ENCODE measurements around the gene BMP6.

The BMP6 gene

DNA sequence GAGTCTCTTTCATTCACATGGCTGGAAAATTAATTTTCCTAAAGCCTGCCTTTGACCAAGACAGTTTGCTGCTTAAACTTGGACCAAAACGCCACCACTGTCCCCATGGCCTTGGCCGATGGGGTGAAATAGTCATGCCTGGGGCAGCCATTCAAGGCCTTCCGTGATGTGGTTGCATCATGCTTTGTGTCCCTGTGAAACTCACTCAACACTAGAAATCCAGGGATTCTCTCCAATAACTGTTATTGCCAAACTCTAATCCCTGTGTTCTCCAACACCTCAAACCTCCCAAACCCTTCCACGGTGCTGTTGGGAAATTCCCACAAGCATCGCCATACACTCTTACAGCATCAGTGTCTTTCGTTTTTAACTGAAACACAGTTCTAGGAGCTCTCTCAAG is 186.1 kb downstream of the BMP6 start:
- TF ChIP-seq CTCF (IDR thresholded peaks at IDR 0.05) = no peak
- TF ChIP-seq ZFX (IDR thresholded peaks at IDR 0.05; ENCODE audit: borderline replicate concordance) = no peak
- no peak overlapping the region for H3K27ac ChIP-seq

DNA sequence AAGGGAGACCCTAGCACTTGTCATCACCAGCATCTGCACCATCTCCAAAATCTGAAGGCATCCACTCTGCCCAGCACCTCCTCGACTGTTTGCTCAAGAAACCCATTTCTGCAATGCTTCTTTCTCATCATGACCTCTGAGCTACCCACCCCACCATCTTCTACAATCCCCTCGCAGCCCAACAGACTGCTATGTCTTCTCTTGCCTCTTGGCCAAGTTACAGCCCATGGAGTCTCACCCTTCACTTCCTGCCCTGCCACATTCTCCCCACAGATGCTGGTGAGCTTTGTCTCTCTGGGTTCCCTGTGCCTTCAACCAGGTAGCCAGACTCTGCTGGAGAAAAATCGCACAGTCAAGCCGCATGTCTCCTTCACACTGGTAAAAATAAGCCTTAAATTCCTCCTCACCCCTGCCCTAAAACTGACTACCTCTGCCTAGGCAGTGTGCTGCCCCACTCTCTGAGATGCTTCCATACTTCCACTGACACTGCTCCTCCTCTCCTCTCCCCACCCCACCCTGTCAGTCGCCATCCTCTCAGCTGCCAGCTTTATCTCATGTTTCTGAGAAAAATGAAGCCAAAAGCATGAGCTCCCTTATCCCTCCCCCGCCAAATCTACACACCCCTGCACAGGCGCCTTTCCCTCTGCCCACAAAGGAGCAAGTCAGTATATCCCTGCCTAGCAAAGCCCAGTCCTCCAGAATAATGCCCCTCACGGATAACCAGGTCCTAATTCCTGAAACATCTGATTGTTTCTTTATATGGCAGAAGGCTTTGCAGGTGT is 187.0 kb downstream of the BMP6 start:
- H3K27ac ChIP-seq = no peak overlapping the region
- TF ChIP-seq CTCF (IDR thresholded peaks at IDR 0.05) (no peak), ZFX (IDR thresholded peaks at IDR 0.05; ENCODE audit: borderline replicate concordance) (no peak)

DNA sequence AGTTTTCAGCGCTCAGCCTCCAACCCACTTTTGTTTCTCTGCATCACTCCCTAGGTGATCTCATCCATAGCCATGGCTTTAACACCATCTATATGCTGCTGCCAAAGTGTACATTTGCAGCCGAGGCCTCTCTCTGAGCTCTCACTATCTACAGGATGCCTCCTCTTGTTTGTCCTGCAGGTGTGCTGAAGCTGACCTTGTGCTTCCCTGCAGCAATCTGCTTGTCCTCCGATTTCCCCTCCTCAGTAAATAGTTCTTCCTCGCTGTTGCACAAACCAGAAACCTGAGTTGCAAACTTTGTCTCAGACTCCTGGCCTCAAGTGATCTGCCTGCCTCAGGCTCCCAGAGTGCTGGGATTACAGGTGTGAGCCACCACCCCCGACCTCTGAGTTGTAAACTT is 188.4 kb downstream of the BMP6 start:
- no peak overlapping the region for H3K27ac ChIP-seq

DNA sequence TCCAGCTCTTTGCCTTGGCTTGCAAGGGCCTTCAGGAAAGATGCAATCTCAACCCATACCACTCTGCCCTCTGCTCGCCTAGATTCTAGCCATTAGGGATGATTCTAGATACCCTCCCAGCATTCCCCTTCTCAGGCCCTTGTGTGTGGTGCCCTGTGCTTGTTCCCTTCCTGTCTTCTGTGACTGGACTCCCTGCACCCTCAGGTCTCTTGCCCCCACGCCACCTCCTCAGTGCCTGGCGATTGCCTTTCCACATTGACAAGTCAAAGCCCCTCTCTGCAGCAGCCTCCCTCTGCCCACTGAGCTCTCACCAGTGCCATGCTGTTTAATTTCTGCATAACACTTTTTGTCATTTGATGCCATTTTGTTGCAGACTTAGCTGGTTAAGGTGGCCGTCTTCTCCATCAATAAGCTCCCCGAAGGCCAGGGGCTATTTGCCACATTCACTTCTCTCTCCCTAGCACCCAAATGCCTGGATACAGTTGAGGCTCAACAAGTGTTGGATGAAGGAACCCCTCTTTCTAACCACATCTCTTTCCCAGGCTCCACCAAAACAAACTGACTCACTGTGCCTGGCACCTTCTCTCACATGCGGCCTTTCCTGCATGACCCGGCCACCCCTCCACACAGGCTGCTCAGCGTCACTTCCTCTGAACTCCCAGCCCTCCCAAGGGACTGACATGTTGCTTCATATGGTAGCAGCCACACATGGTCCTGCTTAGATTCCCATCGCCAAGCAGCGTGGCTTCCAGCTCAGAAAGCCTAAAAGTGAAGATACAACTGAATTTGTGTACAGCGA is 189.3 kb downstream of the BMP6 start:
- TF ChIP-seq CTCF (IDR thresholded peaks at IDR 0.05) (no peak), ZFX (IDR thresholded peaks at IDR 0.05; ENCODE audit: borderline replicate concordance) (no peak)
- no peak overlapping the region for H3K27ac ChIP-seq

More for the DNA sequence above, 188.4 kb downstream of the BMP6 start:
- no peak for TF ChIP-seq CTCF (IDR thresholded peaks at IDR 0.05)
- no peak for TF ChIP-seq ZFX (IDR thresholded peaks at IDR 0.05; ENCODE audit: borderline replicate concordance)

- TF ChIP-seq CTCF (IDR thresholded peaks at IDR 0.05) = no peak
- TF ChIP-seq ZFX (IDR thresholded peaks at IDR 0.05; ENCODE audit: borderline replicate concordance) = no peak
- no peak overlapping the region for H3K27ac ChIP-seq
These were observed 191.1 kb downstream of the BMP6 start for GRCh38 chr6:7916959-7917358.

DNA sequence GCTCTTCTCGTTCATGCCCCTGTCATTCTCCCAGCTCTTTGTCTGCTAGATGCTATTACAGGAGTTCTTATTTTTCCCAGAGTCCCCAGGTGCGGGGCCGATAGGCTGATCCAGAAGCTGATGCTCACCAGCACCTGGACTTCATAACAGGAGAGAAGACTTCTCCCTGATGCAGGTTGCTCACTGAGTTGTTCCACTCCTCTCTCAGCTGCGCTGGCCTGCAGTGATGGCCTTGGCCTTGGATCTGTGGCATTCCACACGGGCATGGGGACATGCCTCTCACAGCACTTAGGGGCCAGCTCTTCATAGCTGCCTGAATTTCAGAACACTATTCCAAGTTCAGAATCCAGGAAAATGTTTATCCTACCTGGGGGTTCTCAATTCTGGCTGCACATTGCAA is 191.8 kb downstream of the BMP6 start:
- TF ChIP-seq ZFX (IDR thresholded peaks at IDR 0.05; ENCODE audit: borderline replicate concordance) (no peak), CTCF (IDR thresholded peaks at IDR 0.05) (no peak)
- no peak overlapping the region for H3K27ac ChIP-seq

DNA sequence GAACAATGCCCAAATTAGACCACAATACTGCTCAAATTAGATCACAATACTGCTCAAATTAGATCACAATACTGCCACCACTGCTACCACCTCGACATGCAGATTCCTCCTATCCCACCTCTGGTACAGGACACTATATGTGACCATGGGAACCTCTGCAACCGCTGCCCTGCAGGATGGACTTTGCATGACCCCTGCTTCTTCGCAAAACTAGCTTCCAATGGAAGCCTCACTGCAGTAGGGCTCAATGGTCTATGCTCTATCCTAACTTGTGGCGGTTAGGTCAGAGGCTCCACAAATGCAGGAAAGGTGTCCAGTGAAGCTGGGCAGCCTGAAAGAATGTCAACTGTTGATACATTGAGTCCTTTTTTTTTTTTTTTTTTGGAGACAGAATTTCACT is 192.5 kb downstream of the BMP6 start:
- TF ChIP-seq CTCF (IDR thresholded peaks at IDR 0.05) (no peak), ZFX (IDR thresholded peaks at IDR 0.05; ENCODE audit: borderline replicate concordance) (no peak)
- no peak overlapping the region for H3K27ac ChIP-seq

All from 22Rv1 (cell line).